GM12801 (cell line): Measurements from ENCODE around the gene METTL9.

Source experiments
- TF ChIP-seq, protein P1 (sequence below): IDR thresholded peaks from one replicate; pipeline ENCODE4 v1.5.1; 2011; ENCODE audit warnings: control low read depth; ENCODE audit not compliant: insufficient read length; ENCODE audit errors: extremely low read depth

METTL9 gene

DNA sequence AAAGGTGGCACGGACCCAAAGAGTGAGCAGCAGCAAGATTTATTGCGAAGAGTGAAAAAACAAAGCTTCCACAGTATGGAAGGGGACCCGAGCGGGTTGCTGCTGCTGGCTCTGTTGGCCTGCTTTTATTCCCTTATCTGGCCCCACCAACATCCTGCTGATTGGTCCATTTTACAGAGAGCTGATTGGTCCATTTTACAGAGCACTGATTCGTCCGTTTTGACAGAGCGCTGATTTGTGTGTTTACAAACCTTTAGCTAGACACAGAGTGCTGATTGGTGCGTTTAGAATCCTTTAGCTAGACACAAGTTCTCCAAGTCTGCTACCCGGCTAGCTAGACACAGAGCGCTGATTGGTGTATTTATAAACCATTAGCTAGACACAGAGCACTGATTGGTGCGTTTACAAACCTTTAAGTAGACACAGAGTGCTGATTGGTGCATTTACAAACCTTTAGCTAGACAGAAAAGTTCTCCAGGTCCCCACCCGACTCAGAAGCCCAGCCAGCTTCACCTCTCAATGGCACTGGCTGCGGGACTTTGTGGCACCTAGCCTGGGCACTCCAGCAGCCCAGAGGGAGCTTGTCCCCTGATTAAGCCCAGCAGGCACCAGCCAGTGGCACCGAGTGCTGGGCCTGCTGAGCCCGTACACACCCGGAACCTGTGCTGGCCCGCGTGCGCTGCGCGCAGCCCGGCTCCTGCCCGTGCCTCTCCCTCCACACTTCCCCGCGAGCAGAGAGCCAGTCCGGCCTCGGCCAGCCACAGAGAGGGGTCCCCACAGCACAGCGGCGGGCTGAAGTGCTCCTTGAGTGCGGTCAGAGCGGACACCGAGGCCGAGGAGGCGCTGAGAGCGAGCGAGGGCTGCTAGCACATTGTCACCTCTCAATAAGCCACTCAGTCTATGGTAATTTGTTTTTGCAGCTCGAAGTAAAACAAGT, 37.9 kb downstream of the METTL9 start:
- TF ChIP-seq, protein P1, sequence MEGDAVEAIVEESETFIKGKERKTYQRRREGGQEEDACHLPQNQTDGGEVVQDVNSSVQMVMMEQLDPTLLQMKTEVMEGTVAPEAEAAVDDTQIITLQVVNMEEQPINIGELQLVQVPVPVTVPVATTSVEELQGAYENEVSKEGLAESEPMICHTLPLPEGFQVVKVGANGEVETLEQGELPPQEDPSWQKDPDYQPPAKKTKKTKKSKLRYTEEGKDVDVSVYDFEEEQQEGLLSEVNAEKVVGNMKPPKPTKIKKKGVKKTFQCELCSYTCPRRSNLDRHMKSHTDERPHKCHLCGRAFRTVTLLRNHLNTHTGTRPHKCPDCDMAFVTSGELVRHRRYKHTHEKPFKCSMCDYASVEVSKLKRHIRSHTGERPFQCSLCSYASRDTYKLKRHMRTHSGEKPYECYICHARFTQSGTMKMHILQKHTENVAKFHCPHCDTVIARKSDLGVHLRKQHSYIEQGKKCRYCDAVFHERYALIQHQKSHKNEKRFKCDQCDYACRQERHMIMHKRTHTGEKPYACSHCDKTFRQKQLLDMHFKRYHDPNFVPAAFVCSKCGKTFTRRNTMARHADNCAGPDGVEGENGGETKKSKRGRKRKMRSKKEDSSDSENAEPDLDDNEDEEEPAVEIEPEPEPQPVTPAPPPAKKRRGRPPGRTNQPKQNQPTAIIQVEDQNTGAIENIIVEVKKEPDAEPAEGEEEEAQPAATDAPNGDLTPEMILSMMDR, result no peak

DNA sequence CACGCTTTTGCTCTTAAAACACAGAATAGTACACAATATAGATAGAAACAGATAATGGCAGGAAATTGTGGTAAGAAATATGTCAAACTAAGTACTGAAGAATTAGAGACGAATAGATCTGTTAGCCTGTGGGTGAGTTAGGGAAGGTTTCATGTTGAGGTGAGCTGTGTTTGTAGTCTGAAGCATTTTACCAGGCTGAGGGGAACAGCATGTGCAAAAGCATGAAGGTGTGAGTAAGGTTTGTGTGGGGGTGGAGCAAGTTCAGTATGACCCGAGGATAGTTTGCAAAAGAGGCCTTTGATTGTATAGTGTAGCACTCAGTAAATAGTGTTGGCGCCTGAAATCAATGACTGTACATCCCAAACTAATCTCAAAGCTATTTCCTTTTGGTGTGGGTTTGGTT, 39.2 kb downstream of the METTL9 start:
- TF ChIP-seq, protein P1, result no peak

DNA sequence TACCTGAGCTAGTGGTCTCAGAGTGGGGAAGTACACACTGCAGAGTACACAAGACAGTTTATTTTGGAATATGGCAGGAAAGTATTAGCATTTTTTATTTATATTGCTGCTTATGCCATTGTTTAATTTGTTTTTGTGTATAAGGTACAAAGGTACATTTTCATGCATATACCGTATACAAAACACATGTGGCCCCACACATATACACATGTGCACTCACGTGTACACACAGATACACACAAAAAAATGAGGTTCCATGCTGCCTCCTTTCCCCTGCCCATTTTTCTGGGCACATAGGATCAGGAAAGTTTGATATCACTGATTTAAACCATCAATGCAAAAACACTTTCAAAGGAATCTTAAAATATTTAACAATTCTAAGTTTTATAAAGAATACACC, 40.1 kb downstream of the METTL9 start:
- TF ChIP-seq, protein P1, result no peak

DNA sequence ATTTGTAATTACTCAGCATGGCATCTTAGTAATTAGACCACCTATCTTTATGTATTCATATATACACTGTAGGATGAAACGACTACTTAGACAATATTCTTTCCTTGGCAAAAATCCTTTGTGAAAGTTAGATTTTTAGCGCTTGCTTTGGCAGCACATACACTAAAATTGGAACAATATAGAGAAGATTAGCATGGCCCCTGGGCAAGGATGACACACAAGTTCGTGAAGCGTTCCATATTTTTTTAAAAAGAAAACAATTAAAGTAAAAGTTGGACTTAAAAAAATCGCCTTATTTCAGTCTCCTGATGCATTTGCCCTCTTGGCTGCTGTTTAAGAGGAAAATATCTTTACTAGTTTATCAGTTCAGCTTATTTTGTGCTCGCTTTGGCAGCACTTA, 42.5 kb downstream of the METTL9 start:
- TF ChIP-seq, protein P1, result no peak

DNA sequence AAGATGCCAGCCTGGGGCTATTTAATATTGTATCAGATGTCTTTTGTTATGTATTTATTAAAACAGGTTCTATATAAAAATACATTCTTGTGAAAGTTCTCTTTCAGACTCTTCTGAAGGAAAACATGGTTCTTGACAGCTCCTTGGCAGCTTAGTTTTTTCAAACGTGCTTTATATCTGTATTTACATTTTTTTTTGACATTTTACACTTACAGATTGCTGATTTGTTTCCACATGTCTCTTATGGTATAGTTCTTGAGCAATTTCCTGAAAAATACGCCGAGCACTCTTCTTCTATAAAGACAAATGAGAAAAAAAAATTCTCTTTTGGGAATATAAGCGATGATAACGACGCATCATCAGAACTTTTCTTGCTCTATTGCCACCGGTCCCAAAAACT, 43.5 kb downstream of the METTL9 start:
- TF ChIP-seq, protein P1, result no peak

DNA sequence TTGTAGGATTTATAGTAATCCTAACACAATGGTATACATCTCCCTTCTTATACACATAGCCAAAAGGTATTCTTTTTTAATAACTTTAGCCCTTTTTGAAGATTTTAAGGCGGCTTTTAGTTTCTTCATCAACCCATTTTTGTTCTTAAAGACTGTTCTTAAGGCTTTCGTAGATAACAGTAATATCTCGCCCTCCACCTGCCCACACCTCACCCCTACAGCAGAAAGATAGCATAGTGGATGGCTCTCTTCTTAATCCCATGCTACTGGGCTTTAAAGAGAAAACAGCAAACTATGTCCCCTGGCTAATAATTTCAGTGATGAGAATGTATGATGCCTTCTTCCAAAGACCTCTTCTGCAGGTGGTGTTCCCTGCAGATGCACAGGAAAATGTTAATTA, 44.4 kb downstream of the METTL9 start:
- TF ChIP-seq, protein P1, result no peak

DNA sequence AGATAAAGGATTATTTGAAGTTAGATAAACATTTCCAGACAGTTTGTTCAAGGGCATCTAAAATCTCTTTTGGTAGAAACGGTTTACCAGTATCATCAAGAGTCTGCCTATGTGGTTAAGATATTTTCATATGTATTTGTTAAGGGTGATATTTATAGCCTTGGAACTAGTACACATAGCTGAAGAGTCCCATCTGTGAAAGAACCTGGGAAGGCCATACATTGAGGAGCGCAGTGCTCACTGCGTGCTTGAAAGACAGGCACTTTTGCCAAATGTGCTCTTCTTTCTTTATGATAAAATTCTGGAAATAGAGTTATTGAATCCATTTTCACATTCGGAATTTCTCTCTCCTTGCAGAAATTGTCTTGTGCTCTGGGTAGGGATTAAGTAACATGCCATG, 45.3 kb downstream of the METTL9 start:
- TF ChIP-seq, protein P1, result no peak
